Thymus (tissue), 11 donors: Measurements from ENCODE around the gene PALM2AKAP2. TPM values are rescaled to one million over a fixed set of nuclear protein-coding genes. Genes with fewer than 3 reads are reported as not detected.

Experiments used
- DNase-seq, 9 donors: peaks; one replicate each; pipeline ENCODE4 v3.0.0-alpha.2; 2013; ENCODE audit warnings: low spot score in 9 of 9, low read depth in 6 of 9, missing footprints in 1 of 9
- H3K27ac ChIP-seq, 2 donors: one replicate each; pipeline ENCODE4 v1.5.1; 2013; ENCODE audit warnings: control low read depth in 1 of 2, low read depth in 1 of 2, low read length in 1 of 2, mild to moderate bottlenecking in 1 of 2, moderate library complexity in 1 of 2
- H3K27me3 ChIP-seq, 2 donors: one replicate each; pipeline ENCODE4 v1.5.1; 2013; ENCODE audit warnings: low read length in 1 of 2; ENCODE audit not compliant: control insufficient read depth in 2 of 2, insufficient read depth in 1 of 2
- H3K36me3 ChIP-seq, 2 donors: one replicate each; pipeline ENCODE4 v1.5.1; 2013; ENCODE audit warnings: low read length in 1 of 2, mild to moderate bottlenecking in 1 of 2, moderate library complexity in 1 of 2; ENCODE audit not compliant: control insufficient read depth in 2 of 2, insufficient read depth in 2 of 2
- H3K4me1 ChIP-seq, 2 donors: one replicate each; pipeline ENCODE4 v1.5.1; 2013; ENCODE audit warnings: low read length in 2 of 2; ENCODE audit not compliant: control insufficient read depth in 2 of 2, insufficient read depth in 2 of 2
- H3K4me3 ChIP-seq, 2 donors: one replicate each; pipeline ENCODE4 v1.5.1; 2013; ENCODE audit warnings: low read length in 2 of 2, control low read depth in 1 of 2, mild to moderate bottlenecking in 1 of 2
- H3K9me3 ChIP-seq, 2 donors: one replicate each; pipeline ENCODE4 v1.5.1; 2013; ENCODE audit warnings: low read length in 1 of 2, mild to moderate bottlenecking in 1 of 2; ENCODE audit not compliant: control insufficient read depth in 2 of 2, insufficient read depth in 1 of 2
- WGBS: extraction: QIAGEN DNeasy Blood & Tissue Kit; methylation state at CpG from one replicate; pipeline ENCODE4 v1.1.7; 2013; 5-methylcytosine and 5-hydroxymethylcytosine counted together
- polyA plus RNA-seq: library from polyadenylated mRNA; stranded (reverse); fragments of 200-250 nt; gene quantifications from one replicate; pipeline ENCODE4 v1.2.3, GENCODE V29; 2013
- total RNA-seq: library from RNA; stranded (reverse); fragments of 120-200 nt; gene quantifications from one replicate; pipeline ENCODE4 v1.2.4, GENCODE V29; 2013
- donor health status: healthy.

The PALM2AKAP2 gene
- total and polyA plus RNA-seq, 2 donors: 0.30 to 0.76 TPM

DNA sequence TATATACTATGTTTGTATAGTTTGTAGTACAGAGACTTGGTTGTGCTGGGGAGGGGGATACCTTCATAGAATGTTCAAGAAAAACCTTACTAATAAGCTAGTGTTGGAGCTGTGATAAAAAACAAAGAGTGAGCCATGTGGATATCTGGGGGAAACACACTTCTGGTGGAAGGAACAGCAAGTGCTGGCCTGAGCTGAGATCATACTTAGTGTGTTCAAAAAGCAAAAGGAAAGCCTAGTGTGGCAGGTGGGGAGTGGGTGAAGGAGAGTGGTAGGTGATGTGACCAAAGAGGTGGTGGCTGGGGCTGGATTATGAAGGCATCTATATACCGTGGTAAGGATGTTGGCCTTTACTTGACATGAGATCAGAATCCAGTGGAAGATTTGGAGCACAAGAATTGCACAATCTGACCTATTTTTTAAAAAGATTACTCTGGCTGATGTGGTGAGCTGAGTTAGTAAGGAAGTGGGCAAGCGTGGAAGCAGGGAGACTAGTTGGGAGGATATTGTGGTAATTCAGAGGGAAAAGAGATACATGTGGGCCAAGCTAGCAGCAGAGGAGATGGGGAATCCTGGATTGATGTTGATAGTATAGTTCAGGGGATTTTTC is 26.6 kb downstream of the PALM2AKAP2 start:
- peaks cover 0 to 2% of the 10 kb centered on the region in 2 donors for H3K27me3 ChIP-seq
- 72% methylated on average over 2 of the region's 2 CpGs for WGBS
- no peak overlapping the region for H3K27ac ChIP-seq

DNA sequence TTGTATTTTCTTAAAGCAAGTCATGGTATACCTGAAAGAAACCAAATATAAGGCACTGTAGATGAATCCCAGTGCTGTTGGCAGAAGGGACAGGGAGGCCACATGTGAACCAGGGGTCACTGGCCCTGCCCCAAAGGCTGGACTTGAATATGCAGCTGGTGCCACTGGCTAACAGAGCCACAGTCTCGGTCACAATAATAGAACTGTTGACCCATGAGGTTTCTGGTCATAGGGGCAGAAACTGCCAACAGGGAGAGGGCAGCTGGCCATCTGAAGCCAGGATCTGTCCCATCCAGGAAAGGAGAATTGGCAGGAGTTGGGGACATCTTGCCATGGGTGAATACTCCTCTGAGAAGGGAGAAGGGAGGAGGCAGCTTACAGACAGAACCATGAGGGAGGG is 31.9 kb downstream of the PALM2AKAP2 start:
- peaks cover 0 to 2% of the 10 kb centered on the region in 2 donors for H3K27me3 ChIP-seq
- no peak overlapping the region for H3K4me3 ChIP-seq
- H3K9me3 ChIP-seq: no peaks in the 10 kb centered on the region
- no peak for DNase-seq
- H3K4me1 ChIP-seq: no peaks in the 10 kb centered on the region
- no peak overlapping the region for H3K27ac ChIP-seq
- H3K36me3 ChIP-seq: no peaks in the 10 kb centered on the region
- WGBS: 91% methylated on average over 1 of the region's 1 CpG

More for the DNA sequence above, 26.6 kb downstream of the PALM2AKAP2 start:
- H3K4me3 ChIP-seq: no peak overlapping the region
- no peak for DNase-seq
- H3K36me3 ChIP-seq: no peaks in the 10 kb centered on the region
- H3K9me3 ChIP-seq: no peaks in the 10 kb centered on the region
- no peaks in the 10 kb centered on the region for H3K4me1 ChIP-seq

- Histone ChIP-seq H3K27ac (no peak overlapping the region), H3K4me1 (no peaks in the 10 kb centered on the region), H3K4me3 (no peak overlapping the region), H3K27me3 (peaks cover 0 to 2% of the 10 kb centered on the region in 2 donors), H3K36me3 (no peaks in the 10 kb centered on the region), H3K9me3 (no peaks in the 10 kb centered on the region)
- WGBS: 96% methylated on average over 4 of the region's 4 CpGs
- no peak for DNase-seq
Measured at GRCh38 chr9:109812331-109812730, 32.3 kb downstream of the PALM2AKAP2 start.

DNA sequence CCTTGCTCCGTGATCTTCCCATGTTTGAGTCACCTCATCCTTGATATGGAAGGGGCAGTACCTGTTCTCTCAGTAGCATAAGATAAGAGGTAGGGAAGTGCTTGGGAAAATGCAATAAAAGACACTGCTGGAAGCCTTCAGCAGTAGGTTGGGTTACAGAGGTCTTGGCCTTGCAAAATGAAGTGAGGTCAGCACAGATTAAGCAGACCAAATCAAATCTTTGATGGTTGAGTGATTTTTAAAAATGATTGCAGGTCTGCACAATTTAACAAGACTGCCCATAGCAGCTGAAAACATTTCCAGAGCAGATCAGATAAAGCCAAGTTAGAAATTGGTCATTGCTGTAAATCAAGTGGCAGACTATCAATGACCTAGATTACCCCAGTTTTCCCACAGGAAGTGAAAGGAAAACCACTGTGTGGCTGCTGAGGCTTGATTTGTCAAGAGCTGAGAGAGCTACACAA is 32.9 kb downstream of the PALM2AKAP2 start:
- Histone ChIP-seq H3K4me3 (no peak overlapping the region), H3K27ac (no peak overlapping the region), H3K27me3 (peaks cover 0 to 4% of the 10 kb centered on the region in 2 donors), H3K9me3 (no peaks in the 10 kb centered on the region), H3K4me1 (no peaks in the 10 kb centered on the region), H3K36me3 (no peaks in the 10 kb centered on the region)
- no peak for DNase-seq
- WGBS: 85% methylated on average over 1 of the region's 1 CpG

DNA sequence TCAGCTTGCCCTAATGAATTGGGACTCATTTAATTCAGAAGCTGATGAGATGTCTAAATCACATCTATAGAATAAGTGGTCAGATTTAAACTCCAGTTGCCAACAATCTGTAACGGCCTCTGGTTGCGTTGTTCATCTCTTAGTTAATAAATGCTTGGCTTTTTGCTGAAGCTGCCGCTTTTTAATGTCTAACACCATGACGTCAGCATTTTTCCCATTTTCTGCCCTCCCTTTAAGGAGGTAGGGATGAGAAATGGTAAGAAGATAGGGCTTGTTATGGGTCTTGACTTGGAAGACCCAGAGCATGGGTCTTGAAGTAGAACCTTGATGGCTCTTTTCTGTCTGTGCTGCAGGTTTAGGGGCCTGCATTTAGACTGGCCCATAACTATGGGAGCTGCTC is 33.3 kb downstream of the PALM2AKAP2 start:
- Histone ChIP-seq H3K27me3 (peaks cover 0 to 4% of the 10 kb centered on the region in 2 donors), H3K4me1 (no peaks in the 10 kb centered on the region), H3K4me3 (no peak overlapping the region), H3K9me3 (no peaks in the 10 kb centered on the region), H3K27ac (no peak overlapping the region), H3K36me3 (no peaks in the 10 kb centered on the region)
- no peak for DNase-seq
- 70% methylated on average over 4 of the region's 4 CpGs for WGBS

- no peaks in the 10 kb centered on the region for H3K9me3 ChIP-seq
- no peaks in the 10 kb centered on the region for H3K36me3 ChIP-seq
- 85% methylated on average over 6 of the region's 6 CpGs for WGBS
- H3K4me1 ChIP-seq: no peaks in the 10 kb centered on the region
- no peak overlapping the region for H3K27ac ChIP-seq
- no peak for DNase-seq
- no peak overlapping the region for H3K4me3 ChIP-seq
- peaks cover 0 to 4% of the 10 kb centered on the region in 2 donors for H3K27me3 ChIP-seq
Measured at GRCh38 chr9:109813829-109814228, 33.8 kb downstream of the PALM2AKAP2 start.

- Histone ChIP-seq H3K9me3 (no peaks in the 10 kb centered on the region), H3K27me3 (peaks cover 0 to 4% of the 10 kb centered on the region in 2 donors), H3K4me3 (no peak overlapping the region), H3K36me3 (no peaks in the 10 kb centered on the region), H3K4me1 (no peaks in the 10 kb centered on the region), H3K27ac (no peak overlapping the region)
- DNase-seq: no peak
Measured at GRCh38 chr9:109815366-109815947, 35.5 kb downstream of the PALM2AKAP2 start.

DNA sequence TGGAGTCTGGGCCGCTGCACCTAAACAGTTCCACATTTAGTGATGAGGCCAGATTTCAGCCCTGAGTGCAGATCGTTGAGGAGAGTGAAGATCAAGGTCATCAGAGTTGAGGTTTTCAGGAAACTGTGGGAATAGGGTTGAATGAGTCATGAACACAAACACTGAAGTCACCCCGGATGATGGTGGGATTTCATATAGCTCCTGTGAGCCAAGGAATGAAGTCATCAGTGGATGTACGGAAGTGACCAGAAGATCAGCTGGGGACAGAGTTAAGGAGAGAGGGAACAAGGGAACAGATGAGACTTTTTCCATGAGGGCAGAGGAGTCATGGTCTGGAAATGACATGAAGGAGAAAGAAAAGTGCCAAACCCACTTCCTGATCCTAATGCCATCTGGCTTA is 36.5 kb downstream of the PALM2AKAP2 start:
- 82% methylated on average over 4 of the region's 4 CpGs for WGBS
- H3K9me3 ChIP-seq: no peaks in the 10 kb centered on the region
- no peak overlapping the region for H3K27ac ChIP-seq
- no peak for DNase-seq
- H3K4me3 ChIP-seq: no peak overlapping the region
- no peaks in the 10 kb centered on the region for H3K36me3 ChIP-seq
- H3K4me1 ChIP-seq: no peaks in the 10 kb centered on the region
- peaks cover 0 to 4% of the 10 kb centered on the region in 2 donors for H3K27me3 ChIP-seq

DNA sequence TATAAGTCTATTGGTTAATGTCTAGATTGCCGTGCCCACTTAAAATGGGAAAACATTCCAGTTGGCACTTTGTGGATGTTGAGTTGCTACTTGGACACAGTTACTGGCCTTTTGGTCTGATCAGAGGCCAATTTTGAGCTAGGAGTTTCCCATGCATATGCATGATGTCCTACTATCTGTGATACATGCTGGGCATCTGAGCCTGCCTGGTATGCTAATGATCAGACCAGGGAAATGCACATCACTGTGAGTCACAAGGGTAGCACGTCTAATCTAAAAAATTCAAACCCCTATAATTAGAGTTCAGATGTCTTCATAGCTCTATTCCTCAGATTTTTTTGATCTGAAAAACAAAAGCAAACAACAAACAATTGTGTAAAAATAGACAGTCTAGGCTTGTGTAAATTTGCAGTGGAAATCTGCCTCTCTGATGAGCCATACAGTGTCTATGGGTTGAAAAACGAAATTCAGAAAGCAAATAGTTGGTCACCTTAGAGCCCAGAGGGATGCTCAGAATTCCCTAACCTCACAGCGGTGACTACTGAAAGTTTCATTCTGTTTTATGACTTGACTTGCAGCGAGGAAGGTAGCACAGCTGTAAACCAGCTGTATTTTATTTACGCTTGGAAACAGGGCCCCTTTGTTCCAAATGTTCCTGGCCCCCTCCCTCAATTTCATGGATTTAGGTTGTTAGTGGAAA is 37.3 kb downstream of the PALM2AKAP2 start:
- H3K27ac ChIP-seq: no peak overlapping the region
- H3K4me3 ChIP-seq: no peak overlapping the region
- H3K4me1 ChIP-seq: no peaks in the 10 kb centered on the region
- 76% methylated on average over 6 of the region's 6 CpGs for WGBS
- H3K36me3 ChIP-seq: no peaks in the 10 kb centered on the region
- H3K9me3 ChIP-seq: no peaks in the 10 kb centered on the region
- H3K27me3 ChIP-seq: peaks cover 0 to 3% of the 10 kb centered on the region in 2 donors
- DNase-seq: no peak
